CD1c-positive myeloid dendritic cell (primary cell): ENCODE results near the gene SLC22A23.

Source experiments
- DNase-seq: peaks from one replicate; pipeline ENCODE4 v3.0.0-alpha.2; 2016; ENCODE audit errors: extremely low spot score

Gene SLC22A23

DNA sequence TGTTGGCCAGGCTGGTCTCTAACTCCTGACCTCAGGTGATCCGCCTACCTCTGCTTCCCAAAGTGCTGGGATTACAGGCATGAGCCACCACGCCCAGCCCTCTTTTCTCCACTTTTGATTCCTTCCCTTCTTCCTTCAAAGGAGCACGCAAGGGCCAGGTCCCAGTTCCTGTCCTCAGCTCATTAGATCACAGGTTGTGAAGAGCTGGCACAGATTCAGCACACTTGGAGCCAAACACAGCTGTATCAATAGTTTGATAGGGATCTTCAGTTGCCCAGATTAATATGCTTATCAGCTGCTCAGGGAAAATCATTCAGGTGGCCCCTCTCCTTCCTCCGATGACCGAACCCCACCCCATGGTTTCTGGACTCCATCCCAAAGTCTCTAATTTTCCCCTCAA lies 14.4 kb upstream of the SLC22A23 start:
- no peak for DNase-seq

- no peak for DNase-seq
These were observed 11.7 kb upstream of the SLC22A23 start for GRCh38 chr6:3468585-3468984.

GRCh38 chr6:3467996-3468395 lies 11.1 kb upstream of the SLC22A23 start:
- DNase-seq: no peak

- no peak for DNase-seq
These were observed 9.8 kb upstream of the SLC22A23 start for GRCh38 chr6:3466488-3467219.

- no peak for DNase-seq
These were observed 3.4 kb upstream of the SLC22A23 start for GRCh38 chr6:3460253-3460652.

DNA sequence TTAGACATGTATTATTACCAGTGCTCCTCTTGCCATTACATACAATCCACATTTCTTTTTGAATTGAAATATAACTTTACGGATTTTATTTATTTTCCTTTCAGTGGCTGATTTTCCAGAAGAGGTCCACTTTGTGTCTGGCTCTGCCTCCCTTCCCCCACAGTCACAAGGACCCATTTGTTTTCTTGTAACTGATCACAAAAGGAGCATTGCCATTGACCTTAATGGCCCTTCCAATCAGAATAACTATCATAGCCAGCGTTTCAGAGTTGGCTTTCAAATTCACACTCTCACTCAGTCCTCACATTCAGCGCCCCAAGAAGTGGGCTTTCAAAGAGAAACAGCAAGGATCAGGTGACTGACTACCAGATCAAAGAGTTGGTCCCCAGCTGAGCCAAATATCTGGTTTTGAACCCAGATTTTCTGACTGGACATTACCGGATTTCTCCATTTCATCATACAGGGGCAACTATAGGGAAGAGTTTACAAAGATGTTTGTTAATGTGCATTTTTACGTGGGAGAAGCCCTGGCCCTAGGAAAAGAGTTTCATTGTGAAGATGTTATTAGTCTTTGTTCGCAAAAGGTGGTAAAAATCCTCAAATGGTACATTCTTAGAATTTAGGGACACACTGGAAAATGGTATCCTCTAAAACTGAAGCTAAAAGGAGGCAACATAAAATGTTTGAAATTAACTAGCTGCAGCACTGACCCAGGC lies 2.0 kb upstream of the SLC22A23 start:
- DNase-seq: no peak

GRCh38 chr6:3457710-3458602 lies 1.1 kb upstream of the SLC22A23 start:
- no peak for DNase-seq

- DNase-seq: no peak
These were observed 404 bp downstream of the SLC22A23 start for GRCh38 chr6:3456395-3456897.

- no peak for DNase-seq
These were observed 1.1 kb downstream of the SLC22A23 start for GRCh38 chr6:3455569-3456394.

- no peak for DNase-seq
These were observed 1.7 kb downstream of the SLC22A23 start for GRCh38 chr6:3455147-3455568.

DNA sequence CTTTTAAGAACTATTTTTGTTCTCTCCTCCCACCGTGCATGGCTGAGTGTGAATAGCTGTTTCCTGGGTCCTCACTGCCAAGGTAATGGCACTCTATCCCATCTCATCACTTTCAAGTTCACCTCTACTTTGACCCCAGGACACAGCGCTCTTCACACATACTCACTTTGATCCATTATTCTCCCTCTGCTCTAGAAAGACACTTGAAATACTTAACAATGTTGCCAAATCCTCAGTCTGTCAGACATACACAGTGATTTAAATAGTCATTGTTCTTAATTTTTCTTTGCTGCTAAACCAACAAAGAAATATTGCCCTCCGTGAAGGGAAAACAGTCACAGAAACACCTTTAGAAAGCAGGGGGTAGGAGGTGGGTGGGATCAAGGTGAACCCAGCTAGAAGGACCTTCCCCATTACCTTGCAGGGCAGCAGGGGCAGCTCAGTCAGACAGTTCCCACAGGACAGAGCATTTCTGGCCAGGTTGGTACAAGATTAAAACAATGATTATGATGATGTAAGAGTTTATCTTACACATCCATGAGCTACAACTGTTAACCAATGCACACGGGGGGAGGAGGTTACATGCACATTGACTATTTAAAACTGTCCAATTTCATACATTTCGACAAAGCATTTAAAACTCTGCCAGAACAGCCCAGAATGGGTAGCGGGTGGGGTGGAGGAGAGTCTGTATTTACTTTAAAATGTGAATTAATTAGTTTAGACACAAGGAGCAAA lies 2.4 kb downstream of the SLC22A23 start:
- no peak for DNase-seq

DNA sequence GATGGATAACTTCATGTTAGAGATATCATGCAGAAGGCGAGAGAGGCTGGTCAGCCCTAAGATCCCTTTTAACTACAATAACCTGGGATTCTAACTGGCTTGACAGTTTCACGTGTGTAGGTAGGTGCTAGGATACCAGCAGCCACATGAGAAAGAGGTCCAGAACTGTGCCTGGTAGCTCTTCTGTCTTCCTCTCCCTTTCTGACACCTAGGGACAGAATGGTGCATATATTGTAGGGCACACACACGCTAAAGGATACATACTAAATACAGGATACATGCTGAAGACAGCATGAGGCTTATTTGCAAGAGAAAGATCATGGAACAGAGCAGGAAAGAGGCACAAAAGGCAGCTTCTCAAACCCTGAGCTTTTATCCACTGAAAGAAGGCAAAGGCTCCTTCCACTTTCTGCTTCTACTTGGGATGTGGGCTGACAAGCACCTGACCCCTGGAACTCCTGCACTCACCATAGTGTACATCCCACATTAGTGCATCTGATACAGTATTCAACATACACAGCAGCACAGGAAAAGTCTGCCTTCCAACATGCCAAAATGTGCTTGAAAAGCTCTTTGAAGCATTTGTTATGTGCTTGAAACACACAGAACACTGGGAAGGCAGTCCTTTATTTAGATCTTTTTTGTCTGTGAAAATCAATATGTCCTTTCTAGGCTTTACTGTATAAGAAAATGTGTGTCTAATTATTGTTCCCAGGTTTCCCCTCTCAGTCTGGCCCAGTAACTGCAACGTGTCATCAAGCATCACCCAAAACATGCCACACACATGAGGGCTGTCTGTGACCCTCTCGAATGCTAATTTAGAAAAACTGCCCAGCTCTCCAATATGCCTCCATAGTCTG lies 3.2 kb downstream of the SLC22A23 start:
- DNase-seq: no peak

- DNase-seq: no peak
These were observed 5.4 kb downstream of the SLC22A23 start for GRCh38 chr6:3451498-3451897.

DNA sequence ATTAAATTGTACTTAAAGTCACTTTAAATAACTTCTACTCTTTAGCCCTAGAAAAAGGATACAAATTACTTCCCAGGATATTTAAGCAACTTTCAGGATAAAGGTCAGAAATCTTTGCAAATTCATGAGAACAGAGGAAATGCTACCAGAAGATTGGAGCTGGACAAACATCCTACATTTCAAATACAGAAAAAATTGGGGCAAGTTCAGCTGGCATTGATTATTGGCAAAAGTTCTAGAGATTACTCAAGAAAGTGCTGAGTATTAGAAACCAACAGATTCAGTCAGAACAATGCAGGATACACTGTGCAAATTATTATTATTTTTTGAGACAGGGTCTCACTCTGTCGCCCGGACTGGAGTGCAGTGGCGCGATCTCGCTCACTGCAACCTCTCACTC lies 6.0 kb downstream of the SLC22A23 start:
- no peak for DNase-seq

- no peak for DNase-seq
These were observed 7.0 kb downstream of the SLC22A23 start for GRCh38 chr6:3449750-3450305.

DNA sequence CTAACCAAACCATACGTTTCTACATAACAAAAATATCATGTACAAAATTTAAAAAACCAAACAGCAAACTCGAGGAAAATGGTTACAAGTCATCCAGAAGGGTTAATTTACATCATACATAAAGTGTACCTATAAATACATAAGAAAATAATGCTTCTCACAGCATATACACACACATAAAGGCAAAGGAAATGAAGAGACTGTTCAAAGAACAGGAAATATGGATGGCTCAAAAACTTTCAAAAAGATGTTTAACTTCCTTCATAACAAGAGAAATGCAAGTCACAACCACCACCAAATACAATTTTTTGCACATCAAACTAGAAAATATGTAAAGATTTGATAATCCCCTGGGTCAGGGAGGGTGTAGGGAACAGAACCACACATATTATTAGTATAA lies 7.5 kb downstream of the SLC22A23 start:
- no peak for DNase-seq

GRCh38 chr6:3447005-3447404 lies 9.8 kb downstream of the SLC22A23 start:
- no peak for DNase-seq

- no peak for DNase-seq
These were observed 10.7 kb downstream of the SLC22A23 start for GRCh38 chr6:3446184-3446583.
